GM23248 (cell line): ENCODE results near the gene AVPR1B. TPM values are rescaled to one million over a fixed set of nuclear protein-coding genes. Genes with fewer than 3 reads are reported as not detected.

Experiments used
- DNase-seq: peaks from one replicate; pipeline ENCODE4 v3.0.0-alpha.2; 2015
- H2AFZ ChIP-seq: fragments of 200-600 bp; sonication (generic); 2 replicates; pipeline ENCODE4 v1.6.1; 2016; ENCODE audit warnings: antibody characterized with exemption
- H3F3A ChIP-seq: fragments of 200-600 bp; sonication (generic); 2 replicates; pipeline ENCODE4 v1.6.1; 2016; ENCODE audit warnings: mild to moderate bottlenecking, antibody characterized with exemption, mixed run types; ENCODE audit not compliant: insufficient read depth
- H3K27ac ChIP-seq: fragments of 200-600 bp; sonication (generic); 2 replicates; pipeline ENCODE4 v1.5.1; 2016; ENCODE audit warnings: mild to moderate bottlenecking
- H3K27me3 ChIP-seq: fragments of 200-600 bp; sonication (generic); replicated peaks from 2 replicates; pipeline ENCODE4 v1.6.1; 2016; ENCODE audit warnings: mild to moderate bottlenecking; ENCODE audit not compliant: insufficient read depth
- H3K36me3 ChIP-seq: fragments of 200-600 bp; sonication (generic); 2 replicates; pipeline ENCODE4 v1.6.1; 2016; ENCODE audit warnings: low read depth, mild to moderate bottlenecking
- H3K4me1 ChIP-seq: fragments of 200-600 bp; sonication (generic); 2 replicates; pipeline ENCODE4 v1.6.1; 2016; ENCODE audit warnings: mild to moderate bottlenecking; ENCODE audit not compliant: insufficient read depth
- H3K4me2 ChIP-seq: fragments of 200-600 bp; sonication (generic); one replicate; pipeline ENCODE4 v1.6.1; 2016; ENCODE audit warnings: mild to moderate bottlenecking; ENCODE audit not compliant: unreplicated experiment
- H3K4me3 ChIP-seq: fragments of 200-600 bp; sonication (generic); 2 replicates; pipeline ENCODE4 v1.5.1; 2016; ENCODE audit warnings: mild to moderate bottlenecking
- H3K79me2 ChIP-seq: fragments of 200-600 bp; sonication (generic); 2 replicates; pipeline ENCODE4 v1.6.1; 2016; ENCODE audit warnings: mild to moderate bottlenecking; ENCODE audit not compliant: insufficient read depth
- H3K9ac ChIP-seq: fragments of 200-600 bp; sonication (generic); 2 replicates; pipeline ENCODE4 v1.6.1; 2016; ENCODE audit warnings: mild to moderate bottlenecking
- H3K9me2 ChIP-seq: fragments of 200-600 bp; sonication (generic); 2 replicates; pipeline ENCODE4 v1.6.1; 2016; ENCODE audit warnings: mixed run types, mild to moderate bottlenecking, moderate library complexity; ENCODE audit not compliant: insufficient read depth
- H3K9me3 ChIP-seq: fragments of 200-600 bp; sonication (generic); one replicate; pipeline ENCODE4 v1.6.1; 2017; ENCODE audit warnings: low read depth
- H4K20me1 ChIP-seq: fragments of 200-600 bp; sonication (generic); 2 replicates; pipeline ENCODE4 v1.6.0; 2016; ENCODE audit not compliant: insufficient read depth
- EZH2 ChIP-seq: fragments of 200-600 bp; sonication (generic); IDR thresholded peaks from 2 replicates; pipeline ENCODE4 v1.6.1; 2018; ENCODE audit warnings: antibody characterized with exemption, mild to moderate bottlenecking; ENCODE audit not compliant: insufficient read depth, poor library complexity, severe bottlenecking
- EZH2phosphoT487 ChIP-seq: fragments of 200-600 bp; sonication (generic); IDR thresholded peaks from 2 replicates; pipeline ENCODE4 v1.6.1; 2018; ENCODE audit warnings: antibody characterized with exemption, moderate library complexity, mild to moderate bottlenecking, low read depth; ENCODE audit not compliant: insufficient read depth
- WGBS, 2 experiments: methylation state at CpG; one replicate each; pipeline ENCODE4 v1.1.6; 2015 to 2017; ENCODE audit warnings: low lambda C conversion rate in 2 of 2, low coverage in 1 of 2; ENCODE audit errors: missing lambda C conversion rate in 2 of 2; 5-methylcytosine and 5-hydroxymethylcytosine counted together
- in situ Hi-C: fragments of 300-500 bp; cut with MboI; formaldehyde crosslinking; loops from 2 replicates; pipeline ENCODE4 v1.15.0; 2020
- polyA plus RNA-seq: library from polyadenylated mRNA; unstranded; fragments of >200 nt; fragmentation: Nextera tagmentation; extraction: Ambion mirVana; gene quantifications from 2 replicates; pipeline ENCODE4 v1.2.1, GENCODE V29; 2016
- total RNA-seq: library from RNA; depleted of rRNA; stranded (reverse); fragments of >200 nt; shearing (Covaris generic); gene quantifications from 2 replicates; pipeline ENCODE4 v1.2.3, GENCODE V29; 2014

Gene AVPR1B
- total and polyA plus RNA-seq, 2 experiments from 2014 or later = not detected

DNA sequence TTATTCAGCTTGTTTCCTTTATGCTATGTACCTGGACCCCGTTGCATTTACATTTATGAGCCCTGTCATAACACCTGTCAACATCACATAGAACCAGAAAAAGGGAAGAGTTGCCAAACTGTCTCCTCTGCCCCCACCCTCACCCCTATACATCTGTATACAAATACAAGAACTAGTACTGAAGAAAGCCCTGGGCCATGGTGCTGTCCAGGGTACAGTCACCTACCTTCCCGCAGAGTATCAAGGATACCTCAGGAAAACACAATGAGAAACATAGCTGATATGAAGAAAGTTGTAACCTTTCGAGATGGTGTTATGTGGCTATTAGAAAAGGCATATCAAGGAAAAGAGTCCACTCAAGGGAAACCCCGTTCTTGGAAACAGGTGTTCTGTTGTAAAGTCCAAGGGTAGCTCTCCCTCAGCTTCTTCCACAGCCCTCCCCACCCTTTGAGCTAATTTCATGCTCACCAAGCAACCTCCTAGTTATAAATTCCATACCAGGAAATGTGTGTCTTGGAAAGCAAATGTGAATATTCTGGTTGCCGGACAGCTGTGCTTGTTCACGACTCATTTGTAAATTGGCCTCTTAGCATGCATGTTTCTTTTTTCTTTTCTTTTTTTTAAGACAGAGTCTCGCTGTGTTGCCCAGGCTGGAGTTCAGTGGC is 16.7 kb upstream of the AVPR1B start:
- H3K27me3 ChIP-seq = peaks cover 31% of the 10 kb centered on the region
- H3K4me1 ChIP-seq = no peaks in the 10 kb centered on the region
- H3F3A ChIP-seq = no peaks in the 10 kb centered on the region
- no peak for DNase-seq
- no peak overlapping the region for H3K27ac ChIP-seq
- H4K20me1 ChIP-seq = no peaks in the 10 kb centered on the region
- no peaks in the 10 kb centered on the region for H3K79me2 ChIP-seq
- in situ Hi-C loops = no loop called here
- no peaks in the 10 kb centered on the region for H3K9me2 ChIP-seq
- H3K36me3 ChIP-seq = no peaks in the 10 kb centered on the region
- no peak overlapping the region for H3K4me3 ChIP-seq
- no peak overlapping the region for H2AFZ ChIP-seq
- TF ChIP-seq EZH2 (no peak), EZH2phosphoT487 (no peak)
- H3K9ac ChIP-seq = no peak overlapping the region
- WGBS, 2 experiments = 71 to 73% methylated on average over 7 of the region's 7 CpGs
- no peaks in the 10 kb centered on the region for H3K9me3 ChIP-seq
- no peak overlapping the region for H3K4me2 ChIP-seq

DNA sequence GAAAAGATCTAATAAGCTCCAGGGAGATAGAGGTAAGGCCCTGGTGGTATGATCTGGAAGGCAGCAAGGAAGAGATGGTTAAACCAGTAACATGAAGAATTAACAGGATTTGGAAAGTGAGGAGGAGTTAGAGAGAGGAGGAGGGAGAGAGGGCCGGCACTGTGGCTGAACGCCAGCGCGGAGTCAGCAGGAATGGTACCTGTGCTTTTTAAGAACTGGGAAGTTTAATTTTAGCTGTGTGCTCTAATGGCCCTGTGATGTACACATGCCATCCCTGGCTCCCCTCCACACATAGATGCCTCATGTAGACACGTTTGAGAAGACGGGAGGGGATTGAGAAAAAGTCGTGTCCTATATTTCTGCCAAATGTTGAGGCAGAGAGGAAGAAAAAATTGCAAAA is 13.8 kb upstream of the AVPR1B start:
- no peaks in the 10 kb centered on the region for H3K9me3 ChIP-seq
- H3K4me2 ChIP-seq = no peak overlapping the region
- H3K4me1 ChIP-seq = no peaks in the 10 kb centered on the region
- in situ Hi-C loops = no loop called here
- H3K9ac ChIP-seq = no peak overlapping the region
- H3K27me3 ChIP-seq = peaks cover 19% of the 10 kb centered on the region
- DNase-seq = no peak
- H3F3A ChIP-seq = no peaks in the 10 kb centered on the region
- no peak overlapping the region for H2AFZ ChIP-seq
- 64 to 69% methylated on average over 7 of the region's 7 CpGs for WGBS, 2 experiments
- no peak overlapping the region for H3K27ac ChIP-seq
- no peaks in the 10 kb centered on the region for H3K79me2 ChIP-seq
- no peak overlapping the region for H3K4me3 ChIP-seq
- no peak for TF ChIP-seq EZH2
- no peak for TF ChIP-seq EZH2phosphoT487
- no peaks in the 10 kb centered on the region for H3K36me3 ChIP-seq
- H4K20me1 ChIP-seq = no peaks in the 10 kb centered on the region
- H3K9me2 ChIP-seq = no peaks in the 10 kb centered on the region

- no peaks in the 10 kb centered on the region for H3K36me3 ChIP-seq
Measured at GRCh38 chr1:206128196-206128595, 11.0 kb upstream of the AVPR1B start.

DNA sequence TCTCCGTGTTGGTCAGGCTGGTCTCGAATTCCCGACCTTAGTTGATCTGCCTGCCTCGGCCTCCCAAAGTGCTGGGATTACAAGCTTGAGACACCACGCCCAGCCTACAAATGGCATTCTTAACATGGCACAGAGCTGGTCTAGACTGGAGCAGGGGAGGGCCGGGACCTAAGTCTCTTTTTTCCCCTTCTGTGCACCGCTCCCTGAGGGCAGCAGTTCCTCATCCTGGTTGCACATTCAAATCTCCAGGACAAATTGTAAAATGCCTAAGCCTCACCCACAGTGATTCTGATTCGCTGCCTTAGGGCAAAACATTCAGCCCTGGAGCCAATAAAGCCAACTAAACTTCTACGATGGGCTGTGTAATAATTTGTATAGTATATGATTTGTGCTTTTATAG is 10.1 kb upstream of the AVPR1B start:
- Histone ChIP-seq H3K9me3 (no peaks in the 10 kb centered on the region), H3K9me2 (no peaks in the 10 kb centered on the region), H3K4me3 (no peak overlapping the region), H3K79me2 (no peaks in the 10 kb centered on the region), H3F3A (no peaks in the 10 kb centered on the region), H3K27ac (no peak overlapping the region), H3K36me3 (no peaks in the 10 kb centered on the region), H3K4me2 (no peak overlapping the region), H4K20me1 (no peaks in the 10 kb centered on the region), H3K4me1 (no peaks in the 10 kb centered on the region), H3K27me3 (0 out of 2 replicates have a peak, but pooled peaks cover 11% of the 10 kb centered on the region), H3K9ac (no peak overlapping the region), H2AFZ (no peak overlapping the region)
- in situ Hi-C loops = no loop called here
- DNase-seq = no peak
- WGBS, 2 experiments = 71 to 78% methylated on average over 9 of the region's 9 CpGs
- TF ChIP-seq EZH2phosphoT487 (no peak), EZH2 (no peak)

More at GRCh38 chr1:206128196-206128595, 11.0 kb upstream of the AVPR1B start:
- TF ChIP-seq EZH2phosphoT487 (no peak), EZH2 (no peak)
- H3K4me3 ChIP-seq = no peak overlapping the region
- H3K4me1 ChIP-seq = no peaks in the 10 kb centered on the region
- in situ Hi-C loops = no loop called here
- no peak overlapping the region for H3K27ac ChIP-seq
- no peaks in the 10 kb centered on the region for H3F3A ChIP-seq
- no peak overlapping the region for H3K9ac ChIP-seq
- 0 out of 2 replicates have a peak, but pooled peaks cover 11% of the 10 kb centered on the region for H3K27me3 ChIP-seq
- no peak overlapping the region for H2AFZ ChIP-seq
- 32 to 46% methylated on average over 4 of the region's 4 CpGs for WGBS, 2 experiments
- H4K20me1 ChIP-seq = no peaks in the 10 kb centered on the region
- H3K4me2 ChIP-seq = no peak overlapping the region
- no peak for DNase-seq
- H3K9me2 ChIP-seq = no peaks in the 10 kb centered on the region
- H3K9me3 ChIP-seq = no peaks in the 10 kb centered on the region
- no peaks in the 10 kb centered on the region for H3K79me2 ChIP-seq
